ENCODE results near the gene PACRG.

GRCh38 chr6:162962093-162962492, 234.3 kb downstream of the PACRG start:
- TF ChIP-seq CTCF (IDR thresholded peaks at IDR 0.05) = no peak
- no peak for TF ChIP-seq ELF4 (CRISPR knock-in tag; IDR thresholded peaks at IDR 0.05; ENCODE audit: low read depth)
